Activated T-helper 1 cell treated with Interleukin-2 at 50 U/mL for 16 hours (primary cell): ENCODE measurements around the gene CCL14.
"Not testable (repeated sequence)": the region's sequence is repeated elsewhere in the genome, so short reads cannot be mapped to it uniquely, and the experiment has no call there.

ENCODE experiments used
- DNase-seq: peaks from one replicate; pipeline ENCODE4 v3.0.0-alpha.2; 2020; ENCODE audit warnings: low read depth

The CCL14 gene

GRCh38 chr17:35986643-35987042, at the start of gene CCL14:
CCL14 (minus strand) TSS chr17:35986729; CDS start chr17:35986649, 80 bp downstream.
- DNase-seq: no peak

- DNase-seq: no peak
Observed at GRCh38 chr17:36036235-36036634, 49.7 kb upstream of the CCL14 start.

- DNase-seq: no peak
Observed at GRCh38 chr17:36034127-36034526, 47.6 kb upstream of the CCL14 start.

- no peak for DNase-seq
Observed at GRCh38 chr17:36030956-36031355, 44.4 kb upstream of the CCL14 start.

GRCh38 chr17:36027761-36028160, 41.2 kb upstream of the CCL14 start:
- DNase-seq: no peak

- DNase-seq: no peak
Observed at GRCh38 chr17:36024106-36024869, 37.8 kb upstream of the CCL14 start.

- no peak for DNase-seq
Observed at GRCh38 chr17:36019423-36019822, 32.9 kb upstream of the CCL14 start.

- no peak for DNase-seq
Observed at GRCh38 chr17:36017799-36018198, 31.3 kb upstream of the CCL14 start, which contains the start of gene CCL23. CCL23 (minus strand) TSS chr17:36017972; CDS start chr17:36017897, 75 bp downstream.

- DNase-seq: no peak
Observed at GRCh38 chr17:36016555-36016954, 30.0 kb upstream of the CCL14 start.

GRCh38 chr17:36015895-36016294, 29.4 kb upstream of the CCL14 start:
- not testable (repeated sequence) for DNase-seq

- no peak for DNase-seq
Observed at GRCh38 chr17:36014946-36015345, 28.4 kb upstream of the CCL14 start.

GRCh38 chr17:36011201-36011600, 24.7 kb upstream of the CCL14 start:
- no peak for DNase-seq

GRCh38 chr17:36008998-36009665, 22.6 kb upstream of the CCL14 start:
- no peak for DNase-seq

GRCh38 chr17:36004594-36005108, 18.1 kb upstream of the CCL14 start:
- no peak for DNase-seq

- DNase-seq: no peak
Observed at GRCh38 chr17:36002631-36003030, 16.1 kb upstream of the CCL14 start.

- DNase-seq: no peak
Observed at GRCh38 chr17:36001862-36002603, 15.5 kb upstream of the CCL14 start.

GRCh38 chr17:36001110-36001771, 14.7 kb upstream of the CCL14 start, which contains the start of gene CCL15:
CCL15 (minus strand) TSS chr17:36001553; CDS start chr17:36001492, 61 bp downstream.
- DNase-seq: no peak

- DNase-seq: no peak
Observed at GRCh38 chr17:36000732-36001109, 14.2 kb upstream of the CCL14 start.

- no peak for DNase-seq
Observed at GRCh38 chr17:35998756-35999155, 12.2 kb upstream of the CCL14 start.

- no peak for DNase-seq
Observed at GRCh38 chr17:35998018-35998545, 11.6 kb upstream of the CCL14 start.

GRCh38 chr17:35995346-35995745, 8.8 kb upstream of the CCL14 start:
- DNase-seq: not testable (repeated sequence)

GRCh38 chr17:35991075-35991474, 4.5 kb upstream of the CCL14 start:
- DNase-seq: no peak
